ENCODE data around the gene PEX5L. TPM values are rescaled to one million over a fixed set of nuclear protein-coding genes. Genes with fewer than 3 reads are reported as not detected.

PEX5L gene
- total RNA-seq, 1 experiment from 2014 or later, result 0.33 TPM

DNA sequence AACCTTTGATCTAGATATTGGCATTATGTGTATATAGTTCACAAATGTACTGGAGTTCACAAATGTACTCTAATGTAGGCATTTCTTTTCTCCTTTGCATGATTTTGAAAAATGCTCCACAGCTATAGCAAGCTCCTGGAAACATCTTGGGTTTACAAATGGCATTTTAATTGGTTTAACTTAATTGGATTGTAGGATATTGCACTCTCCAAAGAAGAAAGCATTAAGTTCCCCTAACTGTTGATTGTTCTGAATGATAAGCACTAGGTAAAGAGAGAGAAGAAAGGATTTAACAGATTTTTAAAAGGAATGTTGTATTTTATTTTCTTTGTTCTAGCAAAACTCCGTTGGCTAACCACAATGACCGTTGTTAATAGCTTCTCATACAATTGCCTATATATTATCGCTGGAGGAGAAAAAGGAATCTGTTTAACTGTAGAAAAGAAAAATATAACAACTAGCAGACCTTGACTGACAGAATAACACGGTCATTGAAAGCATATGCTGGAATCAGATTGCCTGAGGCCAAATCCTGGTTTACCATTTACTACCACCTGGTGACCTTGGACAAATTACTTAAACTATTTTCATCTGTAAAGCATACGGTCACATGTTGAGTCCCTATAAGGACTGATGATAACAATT is 170.8 kb downstream of the PEX5L start:
- ChIA-PET CTCF (no interaction called here), POLR2A (ENCODE audit: unreplicated experiment) (no interaction called here)
- H3K36me3 ChIP-seq (ENCODE audit: low read depth), result no peaks in the 10 kb centered on the region
- no peaks in the 10 kb centered on the region for H3F3A ChIP-seq (ENCODE audit: insufficient read depth, low read depth)
- no peak for DNase-seq
- H3K4me3 ChIP-seq, result no peak overlapping the region
- H2AFZ ChIP-seq, result no peak overlapping the region
- no peaks in the 10 kb centered on the region for H3K4me1 ChIP-seq (replicated peaks; ENCODE audit: insufficient read depth)
- TF ChIP-seq EZH2 (IDR thresholded peaks at IDR 0.05; ENCODE audit: low read depth), result no peak
- TF ChIP-seq, protein P1, sequence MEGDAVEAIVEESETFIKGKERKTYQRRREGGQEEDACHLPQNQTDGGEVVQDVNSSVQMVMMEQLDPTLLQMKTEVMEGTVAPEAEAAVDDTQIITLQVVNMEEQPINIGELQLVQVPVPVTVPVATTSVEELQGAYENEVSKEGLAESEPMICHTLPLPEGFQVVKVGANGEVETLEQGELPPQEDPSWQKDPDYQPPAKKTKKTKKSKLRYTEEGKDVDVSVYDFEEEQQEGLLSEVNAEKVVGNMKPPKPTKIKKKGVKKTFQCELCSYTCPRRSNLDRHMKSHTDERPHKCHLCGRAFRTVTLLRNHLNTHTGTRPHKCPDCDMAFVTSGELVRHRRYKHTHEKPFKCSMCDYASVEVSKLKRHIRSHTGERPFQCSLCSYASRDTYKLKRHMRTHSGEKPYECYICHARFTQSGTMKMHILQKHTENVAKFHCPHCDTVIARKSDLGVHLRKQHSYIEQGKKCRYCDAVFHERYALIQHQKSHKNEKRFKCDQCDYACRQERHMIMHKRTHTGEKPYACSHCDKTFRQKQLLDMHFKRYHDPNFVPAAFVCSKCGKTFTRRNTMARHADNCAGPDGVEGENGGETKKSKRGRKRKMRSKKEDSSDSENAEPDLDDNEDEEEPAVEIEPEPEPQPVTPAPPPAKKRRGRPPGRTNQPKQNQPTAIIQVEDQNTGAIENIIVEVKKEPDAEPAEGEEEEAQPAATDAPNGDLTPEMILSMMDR (conservative IDR thresholded peaks at IDR 0.05), result no peak
- no peaks in the 10 kb centered on the region for H4K20me1 ChIP-seq (ENCODE audit: insufficient read depth)
- H3K9me3 ChIP-seq (ENCODE audit: insufficient read depth, low read depth), result 0 out of 2 replicates have a peak, but pooled peaks cover 4% of the 10 kb centered on the region
- H3K27me3 ChIP-seq (ENCODE audit: insufficient read depth, low read depth), result no peaks in the 10 kb centered on the region
- H3K4me2 ChIP-seq, result no peak overlapping the region
- H3K27ac ChIP-seq, result no peak overlapping the region
- BruUV-seq (replicated peaks), result no TSS peak
- no peaks in the 10 kb centered on the region for H3K9me2 ChIP-seq (ENCODE audit: insufficient read depth)
- no peaks in the 10 kb centered on the region for H3K79me2 ChIP-seq (ENCODE audit: low read depth)
- intact Hi-C loops (cut with micrococcal nuclease; ENCODE audit: unreplicated experiment), result no loop called here

DNA sequence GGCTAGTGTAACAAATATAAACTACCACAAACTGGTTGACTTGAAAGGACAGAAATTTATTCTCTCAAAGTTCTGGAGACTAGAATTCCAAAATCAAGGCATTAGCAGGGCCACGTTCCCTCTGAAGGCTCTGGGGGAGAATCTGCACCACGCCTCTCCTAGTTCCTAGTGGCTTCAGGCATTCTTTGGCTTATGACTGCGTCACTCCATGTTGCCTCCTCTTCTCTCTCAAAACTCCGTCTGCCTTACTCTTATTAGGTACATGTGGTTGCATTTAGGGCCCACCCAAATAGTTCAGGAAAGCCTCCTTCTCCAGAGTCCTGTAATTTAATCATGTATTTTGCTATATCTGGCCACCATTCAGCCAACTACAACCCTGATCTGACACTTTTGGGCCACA is 174.8 kb downstream of the PEX5L start:
- no peaks in the 10 kb centered on the region for H3K79me2 ChIP-seq (ENCODE audit: low read depth)
- no TSS peak for BruUV-seq (replicated peaks)

DNA sequence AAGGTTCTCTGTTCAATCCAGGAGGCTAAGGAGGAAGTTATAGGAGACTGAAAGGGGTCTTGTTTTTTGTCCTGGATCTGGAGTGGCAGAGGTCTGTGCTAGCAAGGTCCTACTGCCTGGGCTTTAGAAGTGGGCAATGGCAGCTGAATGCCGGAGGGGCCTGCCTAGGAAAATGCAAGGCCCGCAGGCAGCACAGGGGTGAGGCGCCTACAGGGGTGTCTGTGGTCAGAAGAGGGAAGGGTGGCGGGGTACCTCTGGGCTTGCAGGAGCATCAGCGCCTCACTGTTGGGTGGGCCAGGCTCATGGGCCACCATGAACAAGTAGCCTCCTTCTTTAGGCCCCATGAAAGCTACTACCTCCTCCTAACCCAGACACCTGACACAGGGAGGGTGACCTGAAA is 175.4 kb downstream of the PEX5L start:
- Histone ChIP-seq H3K4me3 (no peak overlapping the region), H3K27ac (no peak overlapping the region), H3K4me2 (no peak overlapping the region), H3K4me1 (replicated peaks; ENCODE audit: insufficient read depth) (no peaks in the 10 kb centered on the region), H3K79me2 (ENCODE audit: low read depth) (no peaks in the 10 kb centered on the region), H3K9me3 (ENCODE audit: insufficient read depth, low read depth) (0 out of 2 replicates have a peak, but pooled peaks cover 4% of the 10 kb centered on the region), H3F3A (ENCODE audit: insufficient read depth, low read depth) (no peaks in the 10 kb centered on the region), H2AFZ (no peak overlapping the region), H3K9me2 (ENCODE audit: insufficient read depth) (no peaks in the 10 kb centered on the region), H4K20me1 (ENCODE audit: insufficient read depth) (no peaks in the 10 kb centered on the region), H3K27me3 (ENCODE audit: insufficient read depth, low read depth) (no peaks in the 10 kb centered on the region), H3K36me3 (ENCODE audit: low read depth) (no peaks in the 10 kb centered on the region)
- ChIA-PET CTCF (no interaction called here), POLR2A (ENCODE audit: unreplicated experiment) (no interaction called here)
- no TSS peak for BruUV-seq (replicated peaks)
- DNase-seq, result no peak
- TF ChIP-seq, protein P1 (conservative IDR thresholded peaks at IDR 0.05), result no peak
- no peak for TF ChIP-seq EZH2 (IDR thresholded peaks at IDR 0.05; ENCODE audit: low read depth)
- intact Hi-C loops (cut with micrococcal nuclease; ENCODE audit: unreplicated experiment), result no loop called here

More for the DNA sequence above, 174.8 kb downstream of the PEX5L start:
- no peaks in the 10 kb centered on the region for H4K20me1 ChIP-seq (ENCODE audit: insufficient read depth)
- TF ChIP-seq EZH2 (IDR thresholded peaks at IDR 0.05; ENCODE audit: low read depth), result no peak
- TF ChIP-seq, protein P1 (conservative IDR thresholded peaks at IDR 0.05), result no peak
- no peaks in the 10 kb centered on the region for H3K4me1 ChIP-seq (replicated peaks; ENCODE audit: insufficient read depth)
- DNase-seq, result no peak
- no peak overlapping the region for H3K4me2 ChIP-seq
- H3K27me3 ChIP-seq (ENCODE audit: insufficient read depth, low read depth), result no peaks in the 10 kb centered on the region
- CTCF ChIA-PET, result no interaction called here
- H3K9me2 ChIP-seq (ENCODE audit: insufficient read depth), result no peaks in the 10 kb centered on the region
- no peak overlapping the region for H3K27ac ChIP-seq
- intact Hi-C loops (cut with micrococcal nuclease; ENCODE audit: unreplicated experiment), result no loop called here
- H3K36me3 ChIP-seq (ENCODE audit: low read depth), result no peaks in the 10 kb centered on the region
- H3K4me3 ChIP-seq, result no peak overlapping the region
- H2AFZ ChIP-seq, result no peak overlapping the region
- POLR2A ChIA-PET (ENCODE audit: unreplicated experiment), result no interaction called here
- H3F3A ChIP-seq (ENCODE audit: insufficient read depth, low read depth), result no peaks in the 10 kb centered on the region
- H3K9me3 ChIP-seq (ENCODE audit: insufficient read depth, low read depth), result 0 out of 2 replicates have a peak, but pooled peaks cover 4% of the 10 kb centered on the region

Data from PC-9 (cell line).